ENCODE results near the gene VTI1A.
A peak's percentile ranks its signal among the peaks of the same experiment; 100 is the strongest.
"Not testable (repeated sequence)": the region's sequence is repeated elsewhere in the genome, so short reads cannot be mapped to it uniquely, and the experiment has no call there.

VTI1A gene

DNA sequence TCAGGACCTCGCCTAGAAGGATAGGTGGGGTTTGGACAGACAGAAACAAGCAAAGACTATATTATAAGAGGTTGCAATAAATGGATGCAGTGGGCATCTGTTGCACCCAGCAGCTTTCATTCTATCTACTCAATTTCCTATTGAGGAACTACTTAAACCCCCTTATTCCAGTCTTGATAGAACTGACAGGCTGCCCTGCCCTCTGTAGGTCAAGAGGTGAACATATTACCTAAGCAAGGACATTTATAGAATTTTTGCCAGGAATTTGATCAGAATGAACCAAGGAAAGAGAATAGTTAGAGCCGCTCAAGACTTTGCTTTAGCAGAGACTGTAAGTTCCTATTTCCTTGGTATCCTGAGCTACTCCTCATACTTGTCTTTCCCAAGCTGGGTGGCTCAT is 9.5 kb downstream of the VTI1A start:
- DNase-seq = no peak

DNA sequence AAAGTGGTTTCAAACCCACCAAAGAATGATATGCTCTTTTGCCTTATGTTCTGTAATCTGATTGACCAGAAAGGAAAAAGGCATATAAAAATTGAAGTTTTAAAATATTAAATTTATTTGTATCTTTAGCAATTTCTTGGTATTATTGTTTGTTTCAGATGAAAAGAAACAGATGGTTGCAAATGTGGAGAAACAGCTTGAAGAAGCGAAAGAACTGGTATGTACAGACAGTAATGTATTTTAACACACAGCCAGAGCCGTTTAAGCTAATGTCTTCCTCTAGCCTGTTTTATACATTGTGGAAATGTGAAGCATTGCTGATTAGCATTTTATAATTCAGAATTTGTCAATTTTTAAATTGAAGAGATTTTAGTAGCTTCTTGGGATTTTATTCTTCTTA is 13.4 kb downstream of the VTI1A start:
- DNase-seq = no peak

DNA sequence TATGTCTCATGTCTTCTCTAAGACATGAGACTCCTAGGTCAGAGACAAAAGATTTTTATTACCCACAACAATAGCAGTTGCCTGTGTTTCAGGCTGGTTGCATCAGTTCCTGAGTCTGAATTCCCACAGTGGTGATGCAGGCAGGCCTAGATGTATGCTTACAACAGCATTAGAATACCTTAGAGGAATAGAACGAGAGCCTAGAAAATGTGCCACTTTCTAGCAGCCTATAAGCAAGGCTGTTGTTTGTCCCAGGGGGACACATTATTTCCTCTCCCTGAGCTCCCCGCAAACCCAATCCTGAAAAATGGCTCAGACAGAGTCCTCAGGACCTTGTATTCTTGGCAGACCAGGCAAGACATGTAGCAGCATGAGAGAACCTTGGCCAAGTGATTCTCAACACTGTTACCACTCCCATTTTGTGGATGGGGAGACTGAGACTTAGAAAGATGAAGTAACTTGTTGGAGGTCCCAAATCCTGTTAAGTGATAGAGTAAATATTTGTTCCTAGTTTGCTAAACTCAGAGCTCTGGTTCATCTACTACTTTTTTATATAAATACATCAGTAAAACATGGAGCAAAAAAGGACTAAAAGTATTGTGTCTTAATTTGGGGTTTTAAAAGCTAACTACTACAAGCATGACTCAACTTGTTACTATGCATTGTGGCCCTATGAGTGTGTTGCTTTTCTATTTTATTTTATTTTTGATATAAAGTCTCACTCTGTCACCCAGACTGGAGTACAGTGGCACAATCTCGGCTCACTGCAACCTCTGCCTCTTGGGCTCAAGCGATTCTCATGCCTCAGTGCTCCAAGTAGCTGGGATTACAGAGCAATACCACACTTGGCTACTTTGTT is 14.2 kb downstream of the VTI1A start:
- DNase-seq = no peak

DNA sequence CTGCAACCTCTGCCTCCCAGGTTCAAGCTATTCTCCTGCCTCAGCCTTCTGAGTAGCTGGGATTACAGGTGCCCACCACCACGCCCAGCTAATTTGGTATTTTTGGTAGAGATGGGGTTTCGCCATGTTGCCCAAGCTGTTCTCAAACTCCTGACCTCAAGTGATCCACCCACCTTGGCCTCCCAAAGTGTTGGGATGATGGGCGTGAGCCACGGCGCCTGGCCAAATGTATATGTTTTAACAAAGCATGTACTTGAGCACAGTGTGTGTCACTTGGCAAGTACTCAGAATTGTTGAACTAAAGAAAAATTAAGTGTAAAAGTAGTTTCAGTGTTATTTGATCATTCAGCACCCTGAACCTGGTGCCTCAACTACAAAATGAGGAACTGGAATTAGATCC is 17.1 kb downstream of the VTI1A start:
- DNase-seq = not testable (repeated sequence)

DNA sequence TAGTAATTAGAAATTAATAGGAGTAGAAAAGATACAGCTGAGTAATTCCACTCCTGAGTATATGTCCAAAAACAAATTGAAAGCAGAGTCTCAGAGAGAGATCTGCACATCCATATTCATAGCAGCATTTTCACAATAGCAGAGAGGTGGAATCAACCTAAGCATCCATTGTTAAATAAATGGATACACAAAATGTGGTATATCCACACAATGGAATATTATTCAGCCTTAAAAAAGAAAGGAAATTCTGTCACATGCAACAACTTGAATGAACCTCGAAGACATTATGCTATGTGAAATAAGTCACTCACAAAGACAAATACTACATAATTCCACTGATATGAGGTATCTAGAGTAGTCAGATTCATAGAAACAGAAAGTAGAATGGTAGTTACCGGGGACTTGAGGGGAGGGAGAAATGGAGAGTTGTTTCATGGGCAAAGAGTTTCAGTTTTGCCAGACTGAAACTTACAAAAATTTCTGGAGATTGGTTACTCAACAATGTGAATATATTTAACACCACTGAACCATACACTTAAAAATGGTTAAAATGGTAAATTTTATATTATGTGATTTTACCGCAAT is 18.4 kb downstream of the VTI1A start:
- no peak for DNase-seq

DNA sequence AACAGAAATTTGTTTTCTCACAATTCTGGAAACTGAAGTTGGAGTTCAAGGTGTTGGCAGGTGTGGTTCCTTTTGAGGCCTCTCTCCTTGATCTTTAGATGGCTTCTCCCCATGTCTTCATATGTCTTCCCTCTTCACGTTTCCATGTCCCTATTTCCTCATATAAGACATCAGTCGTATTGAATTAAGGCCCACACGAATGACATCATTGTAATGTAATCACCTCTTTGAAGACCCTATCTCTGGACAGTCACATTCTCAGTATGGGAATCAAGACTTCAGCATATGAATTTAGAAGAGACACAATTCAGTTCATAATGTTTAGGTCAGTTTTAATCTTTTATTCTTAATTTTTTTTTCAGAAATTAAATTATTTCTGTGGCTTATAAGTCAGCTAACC is 19.8 kb downstream of the VTI1A start:
- DNase-seq = no peak

DNA sequence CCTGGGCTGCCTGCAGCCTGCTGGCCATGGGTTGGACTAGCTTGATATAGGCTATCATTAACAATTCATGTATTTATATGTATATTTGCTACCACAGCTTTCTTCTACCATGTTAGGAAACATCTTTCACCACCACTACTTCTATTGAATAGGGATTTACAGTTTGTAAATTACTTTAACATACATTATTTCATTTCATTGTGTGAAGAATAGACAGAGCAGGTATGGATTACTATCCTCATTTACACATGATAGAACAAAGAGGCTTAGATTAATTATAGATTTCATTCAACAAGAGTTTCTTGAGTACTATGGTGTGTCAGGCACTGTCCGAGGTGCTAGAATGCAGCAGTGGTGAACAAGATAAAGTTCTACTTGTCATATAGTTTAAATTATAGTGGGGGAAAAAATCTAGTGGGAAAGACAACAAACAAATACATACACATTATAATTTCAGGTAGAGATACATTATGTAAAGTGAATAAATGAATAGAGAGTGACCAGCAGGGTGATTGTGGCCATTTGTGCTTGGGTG is 20.6 kb downstream of the VTI1A start:
- DNase-seq = no peak

DNA sequence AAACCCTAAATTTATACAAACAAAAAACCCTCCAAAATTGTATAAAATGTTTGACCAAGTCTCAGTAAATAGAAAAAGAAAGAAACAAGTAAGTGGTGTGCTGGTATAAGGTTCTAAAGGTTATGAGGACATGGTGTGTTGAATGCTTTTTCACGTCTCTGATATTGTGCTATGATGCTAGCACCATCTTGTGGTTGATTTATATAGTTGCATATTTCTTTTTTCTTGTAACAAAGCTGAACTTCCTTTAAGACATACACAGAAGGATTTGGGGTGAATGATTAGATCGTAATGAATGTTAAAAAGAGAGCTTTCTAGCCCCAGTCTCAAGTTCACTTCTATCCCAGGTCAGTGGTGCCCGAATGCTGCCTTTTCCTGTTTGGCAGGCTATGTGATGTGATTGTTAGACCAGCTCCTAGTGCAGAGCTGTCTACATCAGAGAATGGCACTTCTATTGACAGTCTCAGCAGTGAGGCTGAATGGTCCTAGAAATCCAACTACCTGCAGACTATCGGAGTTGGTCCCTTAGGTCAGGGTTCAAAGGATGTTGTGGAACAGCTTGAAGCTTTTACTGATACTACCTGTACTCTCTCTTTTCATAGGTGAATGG is 25.0 kb downstream of the VTI1A start:
- DNase-seq = peak; percentile 61

DNA sequence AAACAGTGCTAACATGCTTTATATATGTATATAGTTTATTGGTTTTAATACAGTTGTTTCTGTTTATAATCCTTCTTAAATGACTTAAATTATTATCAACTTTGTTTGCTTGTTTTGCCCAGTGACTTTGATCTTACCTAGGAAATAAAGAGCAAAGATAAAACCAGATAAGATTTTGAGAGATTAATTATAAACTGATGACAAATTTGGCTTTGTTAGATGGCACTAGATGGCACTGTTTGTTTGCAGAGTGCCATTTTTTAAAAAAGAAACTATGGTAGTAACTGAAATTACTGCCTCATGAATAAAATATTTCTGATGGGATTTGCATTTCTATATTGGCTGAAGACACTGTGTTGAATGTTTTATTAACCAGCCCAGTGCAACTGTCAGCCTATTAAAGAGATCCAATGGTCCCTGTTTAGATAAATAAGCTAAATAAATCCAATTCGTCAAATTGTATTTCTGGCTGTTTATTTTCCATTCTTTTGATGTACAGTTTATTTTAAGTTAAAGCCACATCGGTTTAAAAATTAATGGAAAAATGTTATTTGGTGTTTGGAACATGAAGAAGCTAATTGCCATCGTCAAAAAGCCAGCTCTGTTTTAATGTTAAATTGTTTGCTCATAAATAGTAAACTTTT is 28.7 kb downstream of the VTI1A start:
- DNase-seq = peak; percentile 30

DNA sequence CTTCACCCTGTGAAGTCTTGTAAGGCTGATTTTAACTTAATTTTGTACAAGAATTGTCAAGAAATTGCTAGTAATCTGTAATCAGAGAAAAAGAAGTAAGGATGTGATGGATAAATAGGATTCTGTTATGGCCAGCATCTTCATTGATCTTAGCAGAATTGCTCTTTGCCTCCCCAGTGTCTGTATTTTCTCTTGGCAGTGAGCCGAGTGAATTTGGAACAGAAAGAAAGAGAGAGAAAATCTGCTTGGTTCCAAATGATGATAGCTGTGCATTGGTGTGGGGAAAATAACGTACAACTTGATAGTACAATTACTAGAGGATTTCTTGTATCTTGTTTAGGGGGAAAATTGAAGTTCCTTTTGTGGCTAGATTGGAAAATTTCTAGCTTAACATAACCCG is 34.6 kb downstream of the VTI1A start:
- DNase-seq = no peak

DNA sequence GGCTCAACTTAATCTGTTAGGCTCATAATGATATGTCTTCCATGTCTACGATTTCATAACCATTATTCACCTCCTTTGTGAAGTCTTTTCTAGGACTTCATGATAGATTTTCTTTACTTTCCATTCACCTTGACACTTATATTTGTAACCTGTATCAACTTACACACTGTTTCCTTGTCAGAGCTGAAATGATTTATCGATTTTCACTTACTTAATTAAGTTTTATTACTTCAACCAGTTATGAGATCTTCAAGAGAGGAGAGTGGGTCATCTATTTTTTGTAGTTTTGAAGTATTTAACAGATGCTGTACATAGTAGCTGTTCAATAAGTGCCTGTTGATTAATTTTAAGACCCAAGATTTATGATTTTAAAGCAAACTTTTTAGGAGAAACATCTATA is 37.4 kb downstream of the VTI1A start:
- no peak for DNase-seq

DNA sequence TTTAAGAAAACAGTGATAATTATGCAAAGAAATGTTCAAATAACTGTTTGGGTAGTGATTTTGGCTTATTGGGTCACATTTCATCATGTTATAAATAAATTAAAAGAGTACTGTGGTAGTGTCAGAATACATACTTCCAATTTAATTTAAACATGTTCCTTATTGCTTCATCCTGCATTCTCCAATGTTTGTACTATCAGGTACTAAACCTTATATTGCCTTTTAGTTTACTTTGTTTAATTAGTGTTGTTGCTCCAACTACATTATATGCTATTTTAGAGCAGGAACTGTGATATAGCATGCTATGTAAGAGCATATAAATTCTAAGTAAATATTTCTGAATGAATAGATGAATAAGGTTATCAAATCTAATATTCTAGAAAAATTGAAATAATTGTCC is 40.9 kb downstream of the VTI1A start:
- DNase-seq = no peak

DNA sequence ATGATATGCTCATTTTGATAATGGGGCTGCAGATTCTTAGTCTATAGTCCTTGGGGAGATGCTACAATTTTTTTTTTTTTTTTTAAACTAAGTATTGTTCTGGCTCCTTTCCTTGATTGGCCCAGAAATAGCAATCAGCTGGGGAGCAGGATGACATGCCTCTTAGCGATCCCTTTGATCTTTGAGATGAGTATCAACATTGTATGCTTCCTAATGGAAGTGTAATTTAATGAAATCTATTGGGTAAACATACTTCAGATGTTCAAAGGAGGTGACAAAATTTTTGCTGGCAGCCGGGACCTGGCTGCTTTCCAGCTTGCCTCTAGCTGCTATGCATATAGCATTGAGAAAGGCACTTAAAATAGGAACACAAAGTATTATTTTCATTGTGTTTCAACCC is 43.5 kb downstream of the VTI1A start:
- peak; percentile 39 for DNase-seq

DNA sequence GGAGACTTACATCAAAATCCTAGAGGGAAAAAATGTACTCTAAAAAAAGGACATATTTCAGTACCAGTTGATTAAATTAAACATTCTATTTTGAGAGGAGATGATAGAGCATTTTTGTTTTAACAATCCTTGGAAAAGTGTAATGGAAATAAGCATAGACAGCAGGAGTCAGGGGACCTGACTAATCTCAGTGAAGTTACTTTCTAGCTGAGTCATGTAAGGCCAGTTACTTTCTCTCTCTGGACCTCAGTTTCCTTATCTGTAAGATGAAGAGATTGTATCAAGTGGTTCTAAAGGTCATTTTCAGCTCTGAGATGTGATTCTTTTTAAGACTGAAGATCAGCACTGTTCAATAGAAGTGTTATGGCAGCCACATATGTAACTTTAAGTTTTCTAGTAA is 44.1 kb downstream of the VTI1A start:
- DNase-seq = no peak

DNA sequence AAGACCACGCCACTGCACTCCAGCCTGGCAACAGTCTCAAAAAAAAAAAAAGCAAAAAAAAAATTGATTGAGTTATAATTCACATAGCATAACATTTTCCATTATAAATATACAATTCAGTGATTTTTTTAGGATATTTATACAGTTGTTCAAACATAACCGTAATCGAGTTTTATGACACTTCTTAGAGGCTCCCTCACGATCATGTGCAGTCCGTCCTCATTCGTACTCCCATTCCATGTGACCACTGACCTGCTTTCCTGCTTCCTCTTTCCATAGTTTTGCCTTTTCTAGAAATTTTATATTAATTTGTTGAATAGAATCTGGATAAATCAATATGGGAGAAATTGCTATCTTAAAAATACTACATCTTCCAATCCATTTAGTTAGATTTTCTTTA is 45.7 kb downstream of the VTI1A start:
- DNase-seq = no peak

DNA sequence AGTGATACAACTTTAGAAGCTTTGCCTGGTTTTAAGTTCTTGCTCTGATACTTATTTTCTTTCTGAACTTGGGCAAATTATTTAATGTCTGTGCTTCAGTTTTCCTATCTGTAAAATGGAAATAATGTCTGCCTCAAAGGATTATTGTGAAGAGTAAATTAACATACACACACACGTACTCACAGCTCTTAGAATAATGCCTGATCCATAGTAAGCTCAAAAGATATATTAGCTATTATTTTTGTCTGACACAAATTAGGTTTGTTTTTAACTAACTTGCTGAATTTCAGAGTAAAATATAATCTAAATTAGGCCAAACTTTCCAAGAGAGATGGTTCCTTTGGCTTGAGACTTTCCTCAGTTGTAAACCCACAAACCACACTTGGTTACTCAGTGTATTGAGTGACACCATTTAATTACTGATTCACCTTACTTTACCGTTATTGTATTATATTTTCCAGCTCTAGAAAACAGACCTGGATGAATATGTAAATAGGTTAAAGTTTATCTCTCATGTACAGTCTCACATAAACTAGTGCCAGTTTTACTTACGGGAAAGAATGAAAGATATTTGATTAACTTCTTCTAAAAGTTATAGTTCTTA is 50.4 kb downstream of the VTI1A start:
- DNase-seq = no peak

DNA sequence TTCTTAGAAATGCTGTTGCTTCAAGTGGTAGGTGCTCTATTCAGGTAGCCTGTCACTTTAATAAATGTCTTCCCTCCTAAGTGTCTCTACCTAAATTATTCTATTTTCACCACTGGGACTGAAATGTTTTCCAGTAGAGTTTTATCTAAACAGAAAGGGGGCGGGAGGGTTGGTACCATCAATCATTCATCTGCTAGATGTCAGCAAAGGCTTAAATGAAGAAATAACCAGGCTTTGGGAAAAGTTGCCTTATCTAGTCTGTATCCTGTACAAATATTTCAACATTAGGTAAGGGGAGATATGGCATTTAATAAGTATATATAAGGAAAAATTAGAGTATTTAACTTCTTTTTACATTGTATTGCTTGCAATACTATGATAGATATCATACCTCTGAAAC is 51.8 kb downstream of the VTI1A start:
- no peak for DNase-seq

DNA sequence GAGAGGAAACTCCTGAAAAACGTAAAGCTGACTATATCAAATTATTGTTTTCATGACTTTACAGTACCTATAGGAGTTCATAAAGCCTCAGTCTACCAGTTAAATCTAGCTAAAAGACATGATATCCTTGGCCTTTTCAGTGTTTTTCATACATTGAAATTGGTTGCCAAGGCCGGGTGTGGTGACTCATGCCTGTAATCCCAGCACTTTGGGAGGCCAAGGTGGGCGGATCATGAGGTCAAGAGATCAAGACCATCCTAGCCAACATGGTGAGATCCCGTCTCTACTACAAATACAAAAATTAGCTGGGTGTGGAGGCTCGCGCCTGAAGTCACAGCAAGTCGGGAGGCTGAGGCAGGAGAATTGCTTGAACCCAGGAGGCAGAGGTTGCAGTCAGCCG is 53.0 kb downstream of the VTI1A start:
- DNase-seq = not testable (repeated sequence)

DNA sequence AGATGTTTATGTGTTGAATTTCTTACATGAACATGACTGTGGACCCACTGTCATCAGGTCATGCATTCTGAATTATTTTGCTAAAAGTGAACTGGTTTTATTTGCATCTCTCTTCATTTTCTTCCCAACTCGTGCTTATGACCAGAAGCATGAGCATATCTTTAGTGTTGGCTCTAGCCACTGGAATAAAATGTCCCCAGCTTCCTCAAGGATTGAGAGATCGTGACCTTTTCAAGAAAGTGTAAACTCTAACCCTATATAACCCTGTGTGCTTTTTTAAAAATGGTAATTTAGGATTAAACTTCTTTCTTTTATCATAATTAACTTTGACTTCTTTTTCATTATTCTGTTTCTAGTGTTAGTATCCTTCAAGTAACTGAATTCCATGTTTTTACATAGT is 55.5 kb downstream of the VTI1A start:
- DNase-seq = no peak

DNA sequence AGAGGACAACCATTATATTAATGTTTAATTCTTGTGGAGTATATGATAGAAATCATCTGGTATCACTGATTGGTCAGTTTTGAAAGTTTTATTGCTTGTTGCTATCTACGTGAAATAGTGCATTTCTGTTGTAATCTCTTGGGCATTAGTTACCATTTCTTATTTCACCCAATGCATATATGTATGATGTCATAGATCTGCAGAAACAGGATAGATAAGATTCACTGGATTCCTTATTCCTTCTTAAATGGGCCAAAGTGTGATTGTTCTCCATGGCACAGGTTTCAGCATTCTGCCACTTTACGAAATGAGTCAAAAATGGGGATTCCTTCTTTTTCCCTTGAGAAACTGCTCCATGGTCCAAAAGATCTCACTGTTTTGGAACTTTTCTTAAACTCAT is 56.6 kb downstream of the VTI1A start:
- DNase-seq = no peak

DNA sequence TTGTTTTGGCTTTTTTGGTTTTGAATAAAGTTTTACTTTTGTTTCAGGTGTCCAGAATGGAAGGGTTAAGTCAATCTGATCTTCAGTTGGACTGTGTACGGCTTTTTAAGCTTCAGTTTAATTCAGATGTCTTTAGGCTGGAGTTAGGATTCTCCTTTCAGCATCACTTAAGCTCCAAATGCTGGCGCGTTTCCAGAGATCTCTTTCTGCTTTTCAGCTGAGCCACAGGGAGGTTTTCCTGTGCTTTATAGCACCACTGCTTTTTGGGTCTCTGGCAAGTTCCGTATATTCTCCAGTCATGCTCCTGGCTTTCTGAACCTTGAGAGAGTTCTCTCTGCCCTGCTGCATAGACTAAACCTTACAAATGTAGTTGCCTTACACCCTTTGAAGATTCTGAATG is 60.0 kb downstream of the VTI1A start:
- no peak for DNase-seq

DNA sequence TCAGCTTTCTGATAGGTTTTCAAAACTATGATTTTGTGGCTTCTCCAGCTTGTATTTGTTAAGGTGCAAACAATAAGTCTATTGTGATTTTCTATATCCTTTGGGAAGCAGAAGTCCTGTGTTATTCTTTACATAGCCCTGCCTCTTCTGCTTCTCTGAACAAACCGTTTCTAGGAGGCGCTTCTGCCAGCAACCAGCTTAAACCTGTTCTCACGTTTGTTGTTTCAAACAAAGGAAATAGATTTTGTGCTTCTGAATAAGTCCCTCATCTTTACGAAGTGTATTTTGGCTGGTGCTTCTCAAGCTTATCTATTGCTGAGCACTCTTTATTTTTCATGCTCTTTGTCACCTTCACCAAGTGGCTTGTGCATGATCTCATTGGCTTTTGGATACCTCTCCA is 61.0 kb downstream of the VTI1A start:
- no peak for DNase-seq

Measured in eye (tissue), 1 donor.